GM19239 (cell line): ENCODE data around the gene GABARAPL2.

Experiments
- DNase-seq: peaks from one replicate; pipeline ENCODE4 v3.0.0; 2011; ENCODE audit warnings: low spot score; ENCODE audit not compliant: insufficient read length
- FAIRE-seq: peaks from 2 replicates; lab custom pipeline; 2011; peaks lifted over from hg19 to GRCh38; lab: Jason Lieb, UNC

Gene GABARAPL2

GRCh38 chr16:75624921-75625334 is 58.7 kb downstream of the GABARAPL2 start:
- DNase-seq (no peak), FAIRE-seq (no peak)

GRCh38 chr16:75626806-75627205 is 60.6 kb downstream of the GABARAPL2 start:
- no peak for FAIRE-seq
- no peak for DNase-seq
